22Rv1 (cell line): ENCODE data around the gene ARPC1A.
"Not testable (repeated sequence)": the region's sequence is repeated elsewhere in the genome, so short reads cannot be mapped to it uniquely, and the experiment has no call there.

Source experiments
- H3K27ac ChIP-seq: fragments of 450-650 bp; 2 replicates; pipeline ENCODE4 v1.5.1; 2017
- CTCF ChIP-seq: fragments of 450-650 bp; IDR thresholded peaks from 2 replicates; pipeline ENCODE4 v1.5.1; 2017; ENCODE audit warnings: mild to moderate bottlenecking
- ZFX ChIP-seq: fragments of 450-650 bp; IDR thresholded peaks from 2 replicates; pipeline ENCODE4 v1.6.1; 2017; ENCODE audit warnings: antibody characterized with exemption, borderline replicate concordance

Gene ARPC1A

GRCh38 chr7:99325001-99325493 is 651 bp upstream of the ARPC1A start:
- peak overlapping the region; percentile 76 for H3K27ac ChIP-seq
- TF ChIP-seq CTCF (no peak), ZFX (no peak)

GRCh38 chr7:99326408-99326782 is 697 bp downstream of the ARPC1A start:
- TF ChIP-seq CTCF = no peak
- no peak for TF ChIP-seq ZFX
- H3K27ac ChIP-seq = peak overlapping the region; percentile 76

- H3K27ac ChIP-seq = not testable (repeated sequence)
These were observed 4.7 kb downstream of the ARPC1A start for GRCh38 chr7:99330314-99330961.

GRCh38 chr7:99331002-99331401 is 5.3 kb downstream of the ARPC1A start:
- no peak overlapping the region for H3K27ac ChIP-seq
- TF ChIP-seq CTCF = no peak
- TF ChIP-seq ZFX = no peak

- no peak overlapping the region for H3K27ac ChIP-seq
- TF ChIP-seq CTCF = no peak
- no peak for TF ChIP-seq ZFX
These were observed 13.9 kb downstream of the ARPC1A start for GRCh38 chr7:99339595-99339994.

GRCh38 chr7:99340659-99341058 is 15.0 kb downstream of the ARPC1A start:
- TF ChIP-seq ZFX (no peak), CTCF (no peak)
- no peak overlapping the region for H3K27ac ChIP-seq

- no peak overlapping the region for H3K27ac ChIP-seq
- no peak for TF ChIP-seq CTCF
These were observed 18.5 kb downstream of the ARPC1A start for GRCh38 chr7:99344061-99344647.

GRCh38 chr7:99350641-99351040 is 24.9 kb downstream of the ARPC1A start:
- not testable (repeated sequence) for H3K27ac ChIP-seq
